Activated T-cell treated with anti-CD3 and anti-CD28 coated beads for 1 hour (primary cell): ENCODE measurements around the gene NOTCH4.
A peak's percentile ranks its signal among the peaks of the same experiment; 100 is the strongest.

ENCODE experiments used
- DNase-seq: peaks from one replicate; pipeline ENCODE4 v3.0.0-alpha.2; 2020; ENCODE audit warnings: low read depth

NOTCH4 gene

DNA sequence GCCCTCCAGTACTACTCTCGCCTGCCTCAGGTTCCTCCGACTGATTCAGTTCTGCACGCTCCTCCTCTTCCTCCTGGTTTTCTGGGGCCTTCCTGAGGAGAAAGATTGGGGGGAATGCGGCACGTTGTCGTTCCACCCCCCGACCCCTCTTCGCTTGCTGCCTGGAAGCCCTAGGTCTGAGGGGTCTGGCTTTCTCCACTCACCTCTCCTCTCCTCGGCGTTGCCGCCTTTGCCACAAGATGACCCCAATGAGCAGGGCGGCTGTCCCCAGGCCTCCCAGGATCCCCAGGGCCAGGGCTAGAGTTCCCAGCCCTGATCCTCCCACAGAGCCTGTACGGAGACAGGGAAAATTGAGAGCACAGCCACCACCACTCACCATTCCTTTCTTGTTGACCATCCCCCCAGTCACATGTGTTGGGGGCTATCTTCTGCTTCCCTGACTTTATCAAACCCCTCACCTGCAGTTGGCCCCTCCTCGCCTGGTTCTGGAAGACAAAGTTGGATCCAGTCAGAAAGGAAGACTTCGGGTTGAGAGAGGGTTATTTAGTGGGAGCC lies 42.6 kb downstream of the NOTCH4 start:
- no peak for DNase-seq

DNA sequence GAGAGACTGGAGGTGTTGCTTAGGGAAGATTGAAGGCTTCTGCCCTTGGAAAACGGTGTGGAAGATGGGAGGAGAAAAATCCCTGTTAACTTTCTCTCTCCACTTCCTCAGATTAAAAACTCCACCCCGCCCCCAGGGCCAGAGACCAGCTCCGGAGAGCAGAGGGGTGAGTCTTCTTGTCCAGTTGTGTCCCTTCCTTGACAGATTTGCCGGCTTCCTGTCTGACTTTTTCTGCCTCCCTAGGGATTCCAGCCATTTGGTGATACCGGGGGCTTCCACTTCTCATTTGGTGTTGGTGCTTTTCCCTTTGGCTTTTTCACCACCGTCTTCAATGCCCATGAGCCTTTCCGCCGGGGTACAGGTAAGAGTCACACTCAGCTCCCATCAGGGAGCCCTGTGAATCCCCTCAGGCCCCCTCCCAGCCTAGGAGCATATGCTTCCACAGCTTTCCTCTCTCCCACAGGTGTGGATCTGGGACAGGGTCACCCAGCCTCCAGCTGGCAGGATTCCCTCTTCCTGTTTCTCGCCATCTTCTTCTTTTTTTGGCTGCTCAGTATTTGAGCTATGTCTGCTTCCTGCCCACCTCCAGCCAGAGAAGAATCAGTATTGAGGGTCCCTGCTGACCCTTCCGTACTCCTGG lies 44.0 kb downstream of the NOTCH4 start:
- no peak for DNase-seq

DNA sequence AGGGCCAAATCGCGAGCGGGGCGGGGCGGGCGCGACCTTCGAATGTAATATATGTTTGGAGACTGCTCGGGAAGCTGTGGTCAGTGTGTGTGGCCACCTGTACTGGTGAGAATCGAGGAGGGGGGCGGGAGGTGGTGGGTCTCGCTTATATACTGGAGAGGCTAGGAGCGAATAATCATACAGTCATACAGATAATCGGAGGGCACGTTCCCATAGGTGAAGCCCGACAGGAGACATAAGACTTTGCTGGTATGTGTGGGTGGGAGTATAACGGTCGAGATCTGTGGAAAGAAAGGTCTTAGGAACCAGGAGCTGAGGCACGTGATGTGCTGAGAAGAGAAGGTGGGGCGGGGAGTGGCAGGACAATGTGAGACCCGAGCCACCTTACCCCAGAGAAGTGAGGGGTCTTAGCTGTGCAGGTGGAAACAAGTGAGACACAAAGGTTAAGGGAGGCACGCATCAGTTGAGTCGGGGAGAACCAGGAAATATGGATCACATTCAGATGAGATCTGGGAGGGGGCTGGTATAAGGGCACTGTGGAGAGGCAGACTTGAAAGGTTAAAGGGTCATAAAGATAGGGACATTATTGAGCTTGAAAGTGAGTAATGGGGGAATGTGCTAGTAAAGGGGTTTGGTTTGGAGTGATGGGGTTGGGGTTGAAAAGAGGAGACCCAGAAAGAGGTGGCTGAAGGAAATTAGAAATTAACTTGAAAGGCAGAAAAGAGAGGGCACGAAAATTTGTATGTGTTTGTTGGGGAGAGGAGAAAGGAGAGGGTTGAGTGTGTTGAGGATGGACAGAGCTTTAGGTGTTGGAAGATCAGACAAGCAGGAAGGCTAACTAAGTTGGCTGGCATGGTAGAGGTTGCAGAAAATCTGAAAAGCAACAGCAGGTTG lies 45.1 kb downstream of the NOTCH4 start:
- no peak for DNase-seq

DNA sequence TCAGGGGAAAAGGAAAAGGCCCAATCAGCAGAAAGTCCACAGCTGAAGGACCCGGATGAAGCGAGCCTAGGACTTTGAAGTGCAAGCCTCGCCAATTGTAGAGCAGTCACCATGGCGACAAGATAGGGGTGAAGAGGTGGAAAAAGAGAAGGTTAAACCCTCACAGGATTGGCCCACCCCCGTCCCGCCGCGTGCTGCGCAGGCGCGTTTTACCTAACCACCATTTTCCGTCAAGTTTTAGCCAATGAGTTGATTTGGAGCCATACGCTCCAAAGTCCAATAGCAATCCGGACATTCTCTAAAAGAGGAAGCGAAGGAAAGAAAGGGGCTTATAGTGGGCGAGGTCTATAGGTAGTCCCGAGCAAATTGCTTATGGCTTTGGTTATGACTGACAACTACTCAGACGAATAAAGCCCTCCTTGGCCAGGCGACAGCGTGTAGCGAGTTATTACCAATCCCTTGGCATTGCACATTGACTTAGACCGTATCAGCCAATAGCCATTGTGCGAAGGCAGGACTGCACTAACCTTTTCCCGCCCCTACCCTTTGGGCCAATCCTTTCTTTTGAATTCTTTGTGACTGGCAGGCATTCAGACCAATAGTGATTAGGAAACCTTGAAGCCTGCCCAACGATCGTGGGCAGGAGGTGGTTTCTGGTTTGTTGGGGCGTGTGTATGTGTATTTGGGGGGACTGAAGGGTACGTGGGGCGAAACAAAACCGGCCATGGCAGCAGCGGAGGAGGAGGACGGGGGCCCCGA lies 45.9 kb downstream of the NOTCH4 start, which contains the start of gene RNF5:
TSS of gene RNF5 (plus strand) at position 618 of the 759 bp plus-strand sequence. CDS start at position 725, 107 bp downstream.
- DNase-seq = peak; percentile 87

DNA sequence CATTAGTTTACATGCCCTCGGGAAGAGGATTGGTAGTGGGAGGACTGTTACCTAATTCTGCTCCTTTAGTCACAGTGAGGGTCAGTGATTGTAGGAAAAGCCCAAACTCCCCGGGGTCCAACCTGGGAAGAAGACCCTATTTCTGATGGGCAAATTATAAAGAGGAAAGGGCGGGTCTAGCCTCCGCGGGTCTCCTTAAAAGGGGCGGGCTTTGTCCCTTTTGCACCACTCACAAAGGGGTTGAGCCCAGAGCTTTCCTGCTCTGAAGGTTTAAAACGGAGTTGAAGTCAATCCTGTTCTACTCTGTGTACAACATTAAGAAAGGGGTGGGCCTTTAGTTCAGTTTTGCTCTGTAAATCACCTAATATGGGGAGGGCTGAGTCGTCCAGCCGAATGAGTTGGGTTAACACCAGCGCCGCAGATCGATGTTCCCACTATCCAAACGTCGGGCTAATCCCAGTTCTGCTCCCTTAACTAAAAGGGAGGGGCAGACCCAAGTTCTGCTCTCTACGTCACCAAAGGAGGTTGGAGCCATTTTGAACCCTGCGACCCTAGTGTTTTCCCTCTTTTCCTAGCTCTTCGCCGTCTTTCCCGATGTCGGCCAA lies 46.6 kb downstream of the NOTCH4 start:
- no peak for DNase-seq

DNA sequence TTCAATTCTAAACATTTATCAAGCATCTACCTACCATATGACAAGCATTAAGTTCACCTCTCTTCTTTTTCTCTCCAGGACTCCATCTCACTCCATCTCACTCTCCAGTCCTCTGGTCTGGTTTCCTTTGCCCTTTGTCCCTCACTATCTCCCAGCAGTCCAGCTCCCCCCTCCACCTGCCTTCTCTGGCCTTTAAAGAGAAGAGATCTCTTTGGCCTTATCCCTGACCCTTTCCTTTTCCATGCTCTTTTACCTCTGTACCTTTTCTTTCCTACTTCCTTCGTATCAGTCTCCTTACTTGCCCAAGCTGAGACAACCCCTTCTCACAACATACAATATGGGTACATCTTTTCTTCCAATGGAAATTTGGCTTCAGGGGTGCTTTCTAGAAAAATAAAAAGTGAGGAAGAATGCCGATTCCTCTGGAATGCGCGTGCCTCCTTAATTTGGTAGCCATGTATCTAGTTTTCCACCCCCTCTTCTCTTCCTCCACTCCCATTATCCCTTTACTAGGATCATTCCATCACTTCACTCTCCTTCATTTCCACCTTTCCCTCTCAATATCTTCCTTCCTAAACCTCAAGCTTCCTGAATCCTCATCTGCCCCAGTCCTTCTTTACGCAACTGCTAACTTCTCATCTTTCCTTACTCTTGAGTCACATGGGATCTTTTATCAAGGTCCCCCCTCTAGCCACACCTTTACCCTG lies 47.2 kb downstream of the NOTCH4 start:
- no peak for DNase-seq

DNA sequence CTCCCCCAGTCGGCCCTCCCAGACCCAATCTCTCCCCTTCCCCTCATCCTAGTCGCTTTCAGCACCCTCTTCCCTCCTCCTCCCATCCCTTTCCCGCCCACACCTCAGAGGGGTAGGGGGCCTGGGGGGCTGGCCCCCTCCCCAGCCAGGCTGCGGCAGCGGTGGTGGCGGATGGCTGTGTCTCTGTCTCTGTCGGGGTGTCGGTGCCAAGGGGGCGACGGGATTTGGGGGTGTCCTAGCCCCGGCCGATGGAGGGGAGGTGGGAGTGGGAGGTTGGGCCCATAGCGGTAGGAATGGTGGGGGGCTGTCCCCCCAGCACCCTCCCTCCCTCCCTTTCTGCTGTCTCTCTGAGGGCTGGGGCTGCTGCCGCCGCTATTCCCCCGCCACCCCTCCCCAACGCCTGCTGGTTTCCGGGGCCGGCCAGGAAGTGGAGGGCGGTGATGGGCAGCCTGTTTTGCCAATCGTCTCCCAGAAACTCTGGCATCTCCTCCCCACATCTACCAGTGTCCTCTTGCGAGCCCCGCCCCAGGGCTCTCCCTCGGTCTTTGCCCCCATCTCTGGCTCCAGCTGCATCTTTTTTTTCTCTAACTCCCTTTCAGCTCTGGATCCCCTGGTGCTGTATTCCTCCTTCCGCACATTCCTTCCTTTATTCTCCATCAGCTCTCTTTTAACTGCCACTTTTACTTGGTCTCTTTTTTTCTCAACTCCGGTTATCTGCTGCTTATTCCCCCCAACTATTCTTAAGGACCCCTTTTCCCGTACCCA lies 48.0 kb downstream of the NOTCH4 start, which contains the start of gene AGPAT1:
TSS of gene AGPAT1 (minus strand) at position 374 of the 765 bp plus-strand sequence. CDS start 4,588 bp downstream, outside the sequence.
- peak; percentile 95 for DNase-seq

DNA sequence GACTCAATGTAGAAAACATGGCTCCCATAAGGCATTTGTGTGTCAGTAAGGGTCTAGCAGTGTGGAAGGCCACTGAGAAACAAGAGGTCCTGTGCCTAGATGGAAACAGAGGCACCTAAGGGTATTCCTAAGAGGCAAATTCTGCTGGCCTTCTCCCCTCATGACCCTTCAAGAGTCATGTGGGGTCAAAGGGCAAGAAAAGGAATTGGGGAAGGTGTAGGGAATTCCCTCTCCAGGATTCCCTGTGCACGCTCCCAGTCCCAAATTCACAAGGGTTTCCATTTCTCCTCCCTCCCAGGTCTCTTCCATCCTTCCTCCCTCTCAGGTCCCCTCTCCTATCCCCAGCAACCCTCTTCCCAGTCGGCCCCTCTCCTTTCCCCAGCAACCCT lies 48.6 kb downstream of the NOTCH4 start:
- no peak for DNase-seq

DNA sequence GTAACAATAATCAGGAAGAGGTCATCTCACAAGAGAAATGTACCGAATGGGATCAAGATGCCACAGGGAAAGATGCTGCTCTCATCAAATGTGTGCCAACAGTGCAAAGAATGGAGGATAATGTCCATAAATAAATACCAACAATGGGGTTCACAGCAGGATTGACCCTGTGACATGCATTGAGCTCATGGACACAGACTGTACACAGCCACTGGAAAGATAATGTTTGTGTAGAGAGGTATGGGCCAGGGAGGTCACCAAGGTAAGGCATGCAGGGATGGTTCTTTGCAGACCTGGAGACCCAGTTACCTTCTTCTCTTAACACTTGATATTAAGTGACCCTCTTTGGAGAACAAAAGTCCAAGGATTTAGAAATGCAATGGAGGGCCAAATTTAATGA lies 49.5 kb downstream of the NOTCH4 start:
- DNase-seq = no peak

DNA sequence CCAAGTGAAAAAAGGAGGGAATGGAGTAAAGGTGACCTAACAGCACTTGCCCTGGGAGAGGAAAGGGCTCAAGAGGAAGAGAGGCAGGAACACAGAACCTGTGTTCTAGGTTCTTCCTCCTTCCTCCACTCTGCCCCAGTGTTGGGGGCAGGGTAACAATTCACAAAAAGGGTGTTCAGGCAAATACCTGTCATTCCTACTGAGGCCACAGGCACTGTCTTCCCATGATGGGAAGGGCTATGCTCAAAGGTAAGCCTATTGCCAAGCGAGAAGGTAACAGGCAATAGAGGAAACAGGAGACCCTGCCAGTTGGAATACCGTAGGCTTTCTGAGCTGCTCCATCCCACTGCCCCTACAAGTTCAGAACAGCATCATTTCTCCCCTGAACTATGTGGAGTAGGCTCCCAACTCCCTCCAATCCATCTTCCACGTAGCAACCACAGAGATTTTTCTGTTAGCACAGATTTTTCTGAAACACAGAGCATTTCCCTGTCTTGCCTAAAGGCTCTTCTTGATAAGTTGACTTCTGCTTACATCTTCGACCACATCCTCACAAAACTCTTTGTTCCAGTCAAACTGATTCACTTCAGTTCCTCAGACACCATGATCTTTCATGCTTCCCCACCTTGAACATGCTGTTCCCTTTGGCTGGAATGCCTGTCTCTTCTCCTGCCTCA lies 50.7 kb downstream of the NOTCH4 start:
- DNase-seq = no peak

DNA sequence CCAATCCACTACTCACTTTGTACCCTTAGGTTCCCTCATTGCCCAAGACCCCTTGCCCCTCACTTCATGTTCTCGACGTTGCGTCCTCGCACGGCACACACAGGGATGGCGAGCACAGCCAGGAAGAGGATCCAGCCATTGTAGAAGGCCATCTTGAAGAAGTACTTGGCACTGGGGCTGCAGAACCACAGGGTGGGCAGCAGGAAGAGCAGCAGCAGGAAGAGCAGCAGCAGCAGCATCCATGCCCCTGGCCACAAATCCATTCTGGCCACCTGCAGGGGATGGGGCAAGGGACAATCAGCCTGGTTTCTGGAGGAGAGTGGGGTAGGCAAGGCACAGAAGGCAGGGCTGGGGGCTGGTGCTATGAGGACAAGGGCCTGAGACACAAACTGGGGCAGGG lies 52.6 kb downstream of the NOTCH4 start:
- DNase-seq = no peak

DNA sequence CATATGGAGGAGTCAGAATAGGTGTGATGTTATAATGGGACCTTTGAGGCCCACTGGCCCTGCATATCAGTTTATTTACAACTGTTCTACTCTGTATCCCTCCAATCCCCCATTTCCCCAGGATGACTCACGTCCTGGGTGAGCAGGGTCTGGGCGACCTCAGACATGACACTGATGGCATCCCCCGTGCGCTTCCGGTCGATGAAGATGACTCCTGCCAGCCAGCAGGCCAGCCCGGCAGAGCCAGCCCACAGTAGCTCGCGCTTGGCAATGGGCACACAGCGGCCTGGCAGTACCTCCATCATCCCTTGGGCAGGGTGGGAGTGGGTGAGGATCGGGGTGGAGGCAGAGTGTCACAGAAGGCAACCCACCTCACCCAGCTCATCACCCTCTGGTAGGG lies 53.6 kb downstream of the NOTCH4 start:
- DNase-seq = no peak

DNA sequence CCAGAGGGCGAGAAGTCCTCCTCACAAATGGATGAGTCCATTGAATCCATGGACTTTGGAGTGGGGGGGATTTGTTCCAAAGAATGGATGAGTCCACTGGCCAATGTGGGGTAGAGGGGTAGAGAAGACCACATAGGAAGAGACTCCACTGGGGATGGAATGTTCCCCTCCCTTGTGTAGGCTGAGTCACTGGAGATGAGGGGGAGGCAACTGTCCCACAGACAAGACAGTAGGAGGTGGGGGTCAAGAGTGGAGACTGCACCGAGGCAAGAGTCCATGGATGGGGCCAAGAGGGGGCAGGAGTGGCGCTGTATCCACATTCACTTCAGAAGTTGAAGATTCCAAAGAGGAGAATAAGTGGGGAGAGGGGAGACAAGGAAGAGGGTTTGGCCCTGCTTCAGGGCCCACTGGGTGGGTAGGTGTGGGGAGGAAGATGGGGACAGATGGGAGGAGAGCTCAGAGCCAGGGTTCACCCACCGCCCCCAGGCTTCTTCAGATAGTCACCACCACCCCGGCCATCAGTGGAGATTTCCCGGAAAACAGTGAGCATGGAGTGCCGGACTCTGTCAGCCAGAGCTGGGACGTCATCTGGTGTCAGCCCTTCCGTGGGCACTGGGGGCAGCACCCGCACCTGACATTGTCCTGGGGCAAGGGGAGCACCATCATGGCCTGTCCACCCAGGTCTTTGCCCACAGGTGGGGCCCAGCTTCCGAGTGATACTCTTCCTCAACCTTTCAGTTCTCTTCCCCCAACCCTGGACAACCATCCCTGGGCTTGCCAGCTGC lies 54.9 kb downstream of the NOTCH4 start:
- no peak for DNase-seq

DNA sequence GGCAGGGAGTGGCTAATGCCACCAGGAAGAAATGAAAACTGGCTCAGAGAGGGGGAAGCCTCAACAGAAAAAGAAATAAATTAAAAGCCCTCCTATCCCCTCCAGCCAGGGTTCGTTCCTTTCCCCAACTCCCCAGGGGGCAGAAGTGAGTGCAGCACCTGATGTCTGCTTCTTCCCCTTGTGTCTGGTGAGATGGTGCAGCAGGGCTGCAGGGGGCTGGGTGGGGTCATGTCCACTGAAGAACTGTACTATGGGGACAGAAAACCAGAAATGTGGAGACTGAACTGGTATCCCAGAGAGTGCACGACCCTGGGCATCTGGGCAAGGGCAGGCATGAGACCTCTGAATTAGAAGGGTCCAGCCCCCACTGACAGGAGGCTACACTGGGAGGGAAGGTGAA lies 55.5 kb downstream of the NOTCH4 start:
- DNase-seq = no peak

DNA sequence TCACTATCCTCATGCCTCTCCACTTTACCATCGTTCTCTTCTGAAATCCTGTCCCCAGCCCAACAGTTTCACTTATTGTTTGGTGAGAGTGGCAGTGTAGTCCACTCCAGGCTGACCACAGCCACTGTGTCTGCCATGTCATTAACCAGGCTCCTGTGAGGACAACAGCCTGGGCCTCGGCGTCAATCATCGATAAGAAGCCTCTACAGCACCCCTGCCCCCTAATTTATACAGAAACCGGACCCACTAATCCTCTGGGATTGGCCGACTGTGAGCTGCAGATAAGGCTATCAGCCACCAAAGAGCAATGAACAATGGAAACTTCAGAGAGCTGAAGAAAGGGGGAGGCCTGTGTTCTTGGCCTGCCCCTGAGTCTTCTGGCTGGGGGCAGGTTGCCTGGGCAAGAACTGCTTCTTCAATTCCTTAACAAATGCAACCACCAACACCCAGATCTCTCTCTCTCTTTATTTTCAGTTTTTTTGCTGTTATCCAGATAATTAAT lies 56.1 kb downstream of the NOTCH4 start:
- no peak for DNase-seq

DNA sequence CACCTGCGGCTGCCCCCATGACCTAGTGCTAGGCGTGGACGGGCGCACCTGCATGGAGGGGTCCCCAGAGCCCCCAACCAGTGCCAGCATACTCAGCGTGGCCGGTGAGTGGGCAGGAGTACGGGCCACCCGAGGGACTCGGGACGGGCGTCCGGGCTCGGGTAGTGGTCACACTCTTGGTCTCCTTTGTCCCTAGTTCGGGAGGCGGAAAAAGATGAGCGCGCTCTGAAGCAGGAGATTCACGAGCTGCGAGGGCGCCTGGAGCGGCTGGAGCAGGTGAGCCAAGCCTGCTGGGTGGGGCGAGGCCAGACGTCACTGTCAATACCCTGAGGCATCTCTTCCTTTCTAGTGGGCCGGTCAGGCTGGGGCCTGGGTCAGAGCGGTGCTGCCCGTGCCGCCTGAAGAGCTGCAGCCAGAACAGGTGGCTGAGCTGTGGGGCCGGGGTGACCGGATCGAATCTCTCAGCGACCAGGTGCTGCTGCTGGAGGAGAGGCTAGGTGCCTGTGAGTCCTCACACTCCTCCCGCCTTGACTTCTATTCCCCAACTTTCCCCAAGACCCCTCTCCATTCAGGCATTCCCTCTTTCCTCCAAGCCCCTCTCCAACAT lies 56.6 kb downstream of the NOTCH4 start:
- no peak for DNase-seq

DNA sequence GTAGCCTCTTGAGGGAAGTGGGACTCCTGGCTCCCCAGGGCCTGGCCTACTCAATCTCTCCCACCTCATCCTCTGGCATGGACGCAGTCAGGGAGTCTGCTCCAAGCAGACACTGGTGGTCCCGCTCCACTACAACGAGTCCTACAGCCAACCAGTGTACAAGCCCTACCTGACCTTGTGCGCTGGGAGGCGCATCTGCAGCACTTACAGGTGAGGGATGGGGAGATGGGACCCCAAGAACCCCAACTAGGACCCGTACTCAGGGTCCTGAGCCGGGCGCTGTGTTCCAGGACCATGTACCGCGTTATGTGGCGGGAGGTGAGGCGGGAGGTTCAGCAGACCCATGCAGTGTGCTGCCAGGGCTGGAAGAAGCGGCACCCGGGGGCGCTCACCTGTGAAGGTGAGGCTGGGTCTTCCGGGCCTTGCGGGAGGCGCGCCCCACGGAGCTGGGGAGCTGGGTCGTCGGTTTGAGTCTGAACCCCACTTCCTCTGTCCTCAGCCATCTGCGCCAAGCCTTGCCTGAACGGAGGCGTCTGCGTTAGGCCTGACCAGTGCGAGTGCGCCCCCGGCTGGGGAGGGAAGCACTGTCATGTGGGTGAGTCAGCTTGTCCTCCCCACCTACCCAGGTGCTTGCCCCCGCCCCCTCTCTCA lies 57.3 kb downstream of the NOTCH4 start:
- no peak for DNase-seq

DNA sequence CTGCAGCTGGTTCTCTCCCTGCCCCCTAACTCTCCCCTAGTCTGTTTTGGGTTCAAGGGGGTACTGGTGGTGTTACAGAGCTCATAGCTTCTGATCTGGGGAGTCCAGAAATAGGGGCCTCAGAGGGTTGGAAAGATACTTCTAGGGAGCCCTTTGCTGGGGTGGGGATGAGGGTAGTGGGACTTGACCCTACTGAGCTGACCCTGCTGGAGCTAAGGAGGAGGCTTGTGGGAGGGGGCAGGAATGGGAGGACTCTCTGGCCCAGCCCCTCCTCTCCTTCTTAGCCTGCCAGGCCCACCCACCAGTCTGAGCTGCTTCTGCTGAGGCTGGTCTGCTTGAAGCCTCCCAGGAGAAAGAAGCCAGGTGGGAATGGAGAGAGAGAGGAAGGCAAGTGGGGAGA lies 59.6 kb downstream of the NOTCH4 start, which contains the start of gene EGFL8:
TSS of gene EGFL8 (plus strand) at position 301 of the 400 bp plus-strand sequence. CDS start 1,571 bp downstream, outside the sequence.
- no peak for DNase-seq
